ENCODE results near the gene AMPD1. TPM values are rescaled to one million over a fixed set of nuclear protein-coding genes. Genes with fewer than 3 reads are reported as not detected.
A peak's percentile ranks its signal among the peaks of the same experiment; 100 is the strongest.

Gene AMPD1
- total RNA-seq, 2 donors from 2014 or later = not detected

DNA sequence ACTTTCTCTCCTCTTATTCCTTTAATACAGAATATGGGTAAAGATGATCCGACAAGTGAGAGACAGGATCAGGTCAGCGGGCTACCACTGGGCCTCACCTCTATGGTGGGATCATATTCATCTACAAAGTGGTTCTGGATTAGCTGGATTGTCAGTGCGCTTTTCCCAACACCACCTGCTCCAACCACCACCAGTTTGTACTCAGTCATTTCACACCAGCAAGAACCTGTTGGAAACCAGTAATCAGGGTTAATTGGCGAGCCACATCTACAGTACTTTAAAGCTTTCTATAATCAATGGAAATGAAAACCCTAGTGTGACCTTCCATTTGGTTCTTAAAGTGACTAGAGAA, 20.6 kb upstream of the AMPD1 start:
- peak overlapping the region; percentile 98 for H3K27ac Mint-ChIP-seq
- no peak for ATAC-seq (replicated peaks)
- H3K36me3 Mint-ChIP-seq (ENCODE audit: low read depth) = peaks cover 93% of the 10 kb centered on the region
- H3K9me3 Mint-ChIP-seq = no peaks in the 10 kb centered on the region
- no peaks in the 10 kb centered on the region for H3K27me3 Mint-ChIP-seq
- H3K4me3 Mint-ChIP-seq = peak overlapping the region; percentile 91
- peaks cover 22% of the 10 kb centered on the region for H3K4me1 Mint-ChIP-seq

GRCh38 chr1:114712977-114713376, 17.6 kb upstream of the AMPD1 start:
- Mint-ChIP-seq H3K36me3 (ENCODE audit: low read depth) (peaks cover 92% of the 10 kb centered on the region), H3K4me3 (no peak overlapping the region)

GRCh38 chr1:114710360-114710759, 15.0 kb upstream of the AMPD1 start:
- Mint-ChIP-seq H3K27me3 (no peaks in the 10 kb centered on the region), H3K9me3 (no peaks in the 10 kb centered on the region), H3K27ac (no peak overlapping the region), H3K36me3 (ENCODE audit: low read depth) (peaks cover 92% of the 10 kb centered on the region), H3K4me1 (peaks cover 11% of the 10 kb centered on the region), H3K4me3 (no peak overlapping the region)
- ATAC-seq (replicated peaks) = no peak

More at GRCh38 chr1:114712977-114713376, 17.6 kb upstream of the AMPD1 start:
- Mint-ChIP-seq H3K4me1 (peaks cover 16% of the 10 kb centered on the region), H3K27ac (no peak overlapping the region), H3K9me3 (no peaks in the 10 kb centered on the region), H3K27me3 (no peaks in the 10 kb centered on the region)
- ATAC-seq (replicated peaks) = no peak

GRCh38 chr1:114707604-114708003, 12.3 kb upstream of the AMPD1 start:
- no peak overlapping the region for H3K4me3 Mint-ChIP-seq
- H3K27ac Mint-ChIP-seq = no peak overlapping the region
- H3K27me3 Mint-ChIP-seq = no peaks in the 10 kb centered on the region
- ATAC-seq (replicated peaks) = no peak
- no peaks in the 10 kb centered on the region for H3K9me3 Mint-ChIP-seq
- H3K36me3 Mint-ChIP-seq (ENCODE audit: low read depth) = peaks cover 87% of the 10 kb centered on the region
- H3K4me1 Mint-ChIP-seq = no peaks in the 10 kb centered on the region

DNA sequence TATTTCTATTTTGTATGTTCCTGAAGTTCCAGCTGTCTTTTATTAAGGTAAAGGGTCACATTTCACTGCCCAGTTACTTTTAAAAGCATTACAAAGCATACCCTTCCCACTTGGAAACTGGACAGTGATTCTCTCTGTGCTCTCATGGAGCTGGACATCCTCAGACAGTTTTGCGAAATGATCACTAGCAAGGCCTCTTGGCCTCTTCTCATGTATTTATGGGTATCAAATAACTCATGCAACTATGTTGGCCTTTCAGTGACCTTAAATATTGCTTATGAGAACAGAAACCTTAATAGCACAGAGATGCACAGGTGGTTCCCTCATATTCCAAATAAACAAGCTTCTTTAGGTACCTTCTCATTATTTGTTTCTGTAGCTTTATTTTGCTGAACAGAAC, 7.9 kb upstream of the AMPD1 start:
- H3K9me3 Mint-ChIP-seq = no peaks in the 10 kb centered on the region
- no peak for ATAC-seq (replicated peaks)

GRCh38 chr1:114702737-114703136, 7.4 kb upstream of the AMPD1 start:
- ATAC-seq (replicated peaks) = no peak
- Mint-ChIP-seq H3K4me3 (no peak overlapping the region), H3K9me3 (no peaks in the 10 kb centered on the region), H3K4me1 (no peaks in the 10 kb centered on the region), H3K27ac (no peak overlapping the region), H3K27me3 (no peaks in the 10 kb centered on the region), H3K36me3 (ENCODE audit: low read depth) (peaks cover 40% of the 10 kb centered on the region)

More for the DNA sequence above, 7.9 kb upstream of the AMPD1 start:
- Mint-ChIP-seq H3K4me1 (no peaks in the 10 kb centered on the region), H3K4me3 (no peak overlapping the region), H3K36me3 (ENCODE audit: low read depth) (peaks cover 45% of the 10 kb centered on the region), H3K27ac (no peak overlapping the region), H3K27me3 (no peaks in the 10 kb centered on the region)

DNA sequence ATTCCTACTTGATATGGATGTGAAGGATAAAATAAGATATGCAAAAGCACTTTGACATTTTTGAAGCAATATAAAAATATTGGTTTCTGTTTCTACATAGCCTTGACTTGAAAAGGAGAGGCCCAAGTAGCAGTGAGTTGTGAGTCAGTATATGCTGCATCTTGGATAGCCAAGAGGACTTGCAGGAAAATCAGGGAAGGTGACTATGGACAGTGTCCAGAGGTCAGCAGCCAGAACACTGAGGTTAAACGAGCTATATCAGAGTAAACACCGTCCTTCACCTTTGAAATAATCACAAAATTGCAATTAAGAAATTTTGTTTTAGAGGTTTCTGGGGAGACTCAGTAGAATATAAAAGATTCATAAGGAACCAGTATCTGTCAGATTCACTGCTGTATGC, 6.6 kb upstream of the AMPD1 start:
- Mint-ChIP-seq H3K27me3 (peaks cover 2% of the 10 kb centered on the region), H3K9me3 (no peaks in the 10 kb centered on the region), H3K36me3 (ENCODE audit: low read depth) (peaks cover 32% of the 10 kb centered on the region), H3K4me3 (no peak overlapping the region), H3K4me1 (no peaks in the 10 kb centered on the region), H3K27ac (no peak overlapping the region)
- no peak for ATAC-seq (replicated peaks)

- Mint-ChIP-seq H3K4me3 (no peak overlapping the region), H3K4me1 (no peaks in the 10 kb centered on the region)
These were observed 4.8 kb upstream of the AMPD1 start for GRCh38 chr1:114700036-114700600.

GRCh38 chr1:114696810-114697209, 1.5 kb upstream of the AMPD1 start:
- Mint-ChIP-seq H3K27me3 (peaks cover 12% of the 10 kb centered on the region), H3K4me3 (no peak overlapping the region), H3K4me1 (no peaks in the 10 kb centered on the region), H3K36me3 (ENCODE audit: low read depth) (no peaks in the 10 kb centered on the region), H3K27ac (no peak overlapping the region), H3K9me3 (no peaks in the 10 kb centered on the region)
- ATAC-seq (replicated peaks) = no peak

More at GRCh38 chr1:114700036-114700600, 4.8 kb upstream of the AMPD1 start:
- Mint-ChIP-seq H3K9me3 (no peaks in the 10 kb centered on the region), H3K36me3 (ENCODE audit: low read depth) (peaks cover 13% of the 10 kb centered on the region), H3K27ac (no peak overlapping the region), H3K27me3 (peaks cover 11% of the 10 kb centered on the region)
- ATAC-seq (replicated peaks) = no peak

GRCh38 chr1:114694540-114695310, 621 bp downstream of the AMPD1 start:
- Mint-ChIP-seq H3K27me3 (peaks cover 16% of the 10 kb centered on the region), H3K36me3 (ENCODE audit: low read depth) (no peaks in the 10 kb centered on the region), H3K4me1 (no peaks in the 10 kb centered on the region), H3K9me3 (no peaks in the 10 kb centered on the region), H3K4me3 (no peak overlapping the region), H3K27ac (no peak overlapping the region)
- no peak for ATAC-seq (replicated peaks)

GRCh38 chr1:114692947-114693346, 2.4 kb downstream of the AMPD1 start:
- Mint-ChIP-seq H3K4me1 (no peaks in the 10 kb centered on the region), H3K36me3 (ENCODE audit: low read depth) (no peaks in the 10 kb centered on the region), H3K9me3 (no peaks in the 10 kb centered on the region), H3K27me3 (peaks cover 16% of the 10 kb centered on the region), H3K27ac (no peak overlapping the region), H3K4me3 (no peak overlapping the region)
- no peak for ATAC-seq (replicated peaks)

GRCh38 chr1:114691061-114691460, 4.3 kb downstream of the AMPD1 start:
- Mint-ChIP-seq H3K4me3 (no peak overlapping the region), H3K27me3 (peaks cover 24% of the 10 kb centered on the region), H3K27ac (no peak overlapping the region), H3K9me3 (no peaks in the 10 kb centered on the region), H3K4me1 (no peaks in the 10 kb centered on the region), H3K36me3 (ENCODE audit: low read depth) (no peaks in the 10 kb centered on the region)
- no peak for ATAC-seq (replicated peaks)

- H3K9me3 Mint-ChIP-seq = no peaks in the 10 kb centered on the region
- peaks cover 23% of the 10 kb centered on the region for H3K27me3 Mint-ChIP-seq
- no peak overlapping the region for H3K27ac Mint-ChIP-seq
- ATAC-seq (replicated peaks) = no peak
- no peaks in the 10 kb centered on the region for H3K4me1 Mint-ChIP-seq
- no peaks in the 10 kb centered on the region for H3K36me3 Mint-ChIP-seq (ENCODE audit: low read depth)
- H3K4me3 Mint-ChIP-seq = no peak overlapping the region
These were observed 5.2 kb downstream of the AMPD1 start for GRCh38 chr1:114690148-114690547.

- H3K27ac Mint-ChIP-seq = no peak overlapping the region
- H3K9me3 Mint-ChIP-seq = no peaks in the 10 kb centered on the region
- H3K4me1 Mint-ChIP-seq = no peaks in the 10 kb centered on the region
- no peak for ATAC-seq (replicated peaks)
- H3K27me3 Mint-ChIP-seq = peaks cover 31% of the 10 kb centered on the region
- no peak overlapping the region for H3K4me3 Mint-ChIP-seq
- no peaks in the 10 kb centered on the region for H3K36me3 Mint-ChIP-seq (ENCODE audit: low read depth)
These were observed 6.8 kb downstream of the AMPD1 start for GRCh38 chr1:114688526-114688925.

DNA sequence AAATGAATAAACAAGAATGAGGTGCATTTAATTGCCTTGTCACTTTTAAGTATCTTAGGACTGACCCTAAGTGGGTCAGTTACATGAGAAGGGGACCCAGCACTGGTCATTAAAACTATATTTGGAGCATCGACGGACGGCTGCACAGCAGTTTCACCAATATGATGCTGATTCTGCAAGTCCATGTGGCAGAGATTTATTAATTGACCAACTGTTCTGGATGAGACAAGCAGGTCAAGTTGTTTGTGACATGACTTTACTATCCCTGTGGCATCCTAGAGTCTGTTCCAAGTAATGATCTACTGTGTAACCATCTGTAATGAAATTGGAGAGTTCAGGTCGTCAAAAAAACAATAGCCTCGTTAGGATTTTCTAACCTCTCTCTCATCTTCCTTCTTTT, 9.5 kb downstream of the AMPD1 start:
- H3K36me3 Mint-ChIP-seq (ENCODE audit: low read depth) = no peaks in the 10 kb centered on the region
- H3K27ac Mint-ChIP-seq = no peak overlapping the region
- no peaks in the 10 kb centered on the region for H3K9me3 Mint-ChIP-seq
- no peak for ATAC-seq (replicated peaks)
- H3K4me1 Mint-ChIP-seq = no peaks in the 10 kb centered on the region
- H3K27me3 Mint-ChIP-seq = peaks cover 38% of the 10 kb centered on the region
- no peak overlapping the region for H3K4me3 Mint-ChIP-seq

Data from activated T-helper 17 cell treated with anti-CD3 and anti-CD28 coated beads, Interleukin-2, amount 50 U/mL, for 72 hours (primary cell).